ENCODE data around the gene SUMO3. TPM values are rescaled to one million over a fixed set of nuclear protein-coding genes. Genes with fewer than 3 reads are reported as not detected.
"Not testable (repeated sequence)": the region's sequence is repeated elsewhere in the genome, so short reads cannot be mapped to it uniquely, and the experiment has no call there.

Gene SUMO3
- total and polyA plus RNA-seq, 2 experiments from 2014 or later = 110 to 178 TPM

DNA sequence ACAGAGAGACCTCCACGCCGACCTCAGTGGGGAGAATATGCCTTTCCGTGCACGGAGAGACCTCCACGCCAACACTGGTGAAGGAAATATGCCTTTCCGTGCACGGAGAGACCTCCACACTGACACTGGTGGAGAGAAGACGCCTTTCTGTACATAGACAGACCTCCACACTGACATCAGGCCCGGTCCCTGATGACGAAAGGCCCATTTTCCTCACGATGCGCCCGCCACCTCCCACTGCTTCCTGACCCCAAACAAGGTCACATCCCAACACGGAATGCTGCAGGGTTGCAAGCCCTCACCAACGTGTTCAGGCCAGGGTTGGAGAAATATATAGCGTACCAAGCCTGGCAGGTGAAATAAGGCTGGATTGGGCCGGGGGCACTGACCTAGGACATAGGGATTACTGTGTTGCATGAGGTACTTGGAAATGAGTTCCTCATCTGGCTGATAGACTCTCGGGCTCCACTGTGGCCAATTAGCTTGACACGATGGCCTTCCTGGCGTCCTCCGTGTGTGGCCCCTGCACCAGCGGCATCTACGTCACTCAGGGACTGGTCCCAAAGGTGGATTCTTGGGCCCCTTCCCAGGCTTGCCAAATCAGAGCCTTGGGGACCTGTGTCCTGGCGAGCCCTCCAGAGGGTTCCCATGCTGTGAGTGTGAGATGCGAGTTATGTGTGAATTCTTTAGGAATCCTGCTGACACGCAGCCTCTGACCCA, 16.5 kb upstream of the SUMO3 start:
- no peak overlapping the region for H3K9ac ChIP-seq
- no peaks in the 10 kb centered on the region for H4K20me1 ChIP-seq (ENCODE audit: insufficient read depth)
- no peaks in the 10 kb centered on the region for H3K9me2 ChIP-seq (ENCODE audit: insufficient read depth)
- H3K9me3 ChIP-seq (ENCODE audit: low read depth) = no peaks in the 10 kb centered on the region
- no peak for TF ChIP-seq EZH2 (IDR thresholded peaks at IDR 0.05; ENCODE audit: insufficient read depth, poor library complexity, severe bottlenecking)
- H3K79me2 ChIP-seq (ENCODE audit: insufficient read depth) = no peaks in the 10 kb centered on the region
- no peaks in the 10 kb centered on the region for H3F3A ChIP-seq (ENCODE audit: insufficient read depth)
- H3K4me2 ChIP-seq (ENCODE audit: unreplicated experiment) = no peak overlapping the region
- no peak overlapping the region for H2AFZ ChIP-seq
- no peaks in the 10 kb centered on the region for H3K36me3 ChIP-seq (ENCODE audit: low read depth)
- H3K4me3 ChIP-seq = no peak overlapping the region
- 85 to 86% methylated on average over 25 to 26 of the region's 26 CpGs for WGBS, 2 experiments (ENCODE audit: low coverage in 1 of 2, low lambda C conversion rate in 2 of 2, missing lambda C conversion rate in 2 of 2)
- H3K27me3 ChIP-seq (replicated peaks; ENCODE audit: insufficient read depth) = 0 out of 2 replicates have a peak, but pooled peaks cover 3% of the 10 kb centered on the region
- H3K27ac ChIP-seq = no peak overlapping the region
- in situ Hi-C loops (cut with MboI) = no loop called here
- no peak for DNase-seq
- peaks cover 8% of the 10 kb centered on the region; the same call in 1 of the 2 replicates for H3K4me1 ChIP-seq (ENCODE audit: insufficient read depth)

DNA sequence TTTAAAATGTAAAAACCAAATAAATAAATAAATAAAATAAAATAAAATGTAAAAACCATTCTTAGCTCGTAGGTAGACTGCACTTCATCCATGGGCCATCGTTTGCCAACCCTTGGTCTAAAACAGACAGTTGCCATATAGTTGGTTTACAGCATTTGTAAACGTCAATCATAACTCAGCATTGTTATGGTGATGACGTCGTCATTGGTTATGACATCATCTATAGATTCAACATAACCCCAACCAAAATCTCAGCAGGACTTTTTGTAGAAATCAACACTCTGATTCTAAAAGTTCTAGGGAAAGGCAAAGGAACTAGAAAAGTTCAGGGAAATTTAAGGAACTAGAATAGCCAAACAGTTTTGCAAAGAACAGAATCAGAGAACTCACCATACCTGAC, 15.8 kb upstream of the SUMO3 start:
- no peak overlapping the region for H3K4me2 ChIP-seq (ENCODE audit: unreplicated experiment)
- WGBS, 2 experiments (ENCODE audit: low coverage in 1 of 2, low lambda C conversion rate in 2 of 2, missing lambda C conversion rate in 2 of 2) = 78 to 85% methylated on average over 5 of the region's 5 CpGs
- DNase-seq = no peak

DNA sequence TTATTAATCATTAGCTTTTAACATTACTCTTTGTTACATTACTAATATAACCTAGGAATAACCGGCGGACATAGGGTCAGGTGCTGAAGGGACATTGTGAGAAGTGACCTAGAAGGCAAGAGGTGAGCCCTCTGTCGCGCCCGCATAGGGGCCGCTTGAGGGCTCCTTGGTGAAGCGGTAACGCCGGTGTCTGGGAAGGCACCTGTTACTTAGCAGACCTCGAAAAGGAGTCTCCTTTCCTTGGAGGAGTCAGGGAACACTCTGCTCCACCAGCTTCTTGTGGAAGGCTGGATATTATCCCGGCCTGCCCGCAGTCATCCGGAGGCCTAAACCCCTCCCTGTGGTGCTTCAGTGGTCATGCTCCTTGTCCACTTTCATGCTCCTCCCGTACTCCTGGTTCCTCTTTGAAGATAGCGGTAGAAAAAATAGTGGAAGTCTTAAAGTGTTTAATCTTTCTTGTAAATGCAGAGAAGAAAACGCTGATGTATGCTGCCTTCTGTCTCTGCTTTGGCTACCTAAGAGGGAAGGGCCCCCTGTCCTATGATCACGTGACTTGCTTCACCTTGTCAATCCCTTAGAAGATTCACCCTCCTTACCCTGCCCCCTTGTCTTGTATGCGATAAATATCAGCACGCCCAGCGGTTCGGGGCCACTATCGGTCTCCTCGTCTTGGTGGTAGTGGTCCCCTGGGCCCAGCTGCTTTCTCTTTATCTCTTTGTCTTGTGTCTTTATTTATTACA, 14.8 kb upstream of the SUMO3 start:
- in situ Hi-C loops (cut with MboI); H3K9ac ChIP-seq; H3K4me2 ChIP-seq (ENCODE audit: unreplicated experiment); H3K36me3 ChIP-seq (ENCODE audit: low read depth); H3K4me3 ChIP-seq; DNase-seq; H4K20me1 ChIP-seq (ENCODE audit: insufficient read depth); H3K9me2 ChIP-seq (ENCODE audit: insufficient read depth); H3K79me2 ChIP-seq (ENCODE audit: insufficient read depth); H3K9me3 ChIP-seq (ENCODE audit: low read depth); H3F3A ChIP-seq (ENCODE audit: insufficient read depth); H3K27ac ChIP-seq; H2AFZ ChIP-seq; H3K4me1 ChIP-seq (ENCODE audit: insufficient read depth); H3K27me3 ChIP-seq (replicated peaks; ENCODE audit: insufficient read depth): not testable (repeated sequence)
- 84% methylated on average over 23 of the region's 23 CpGs for WGBS, 2 experiments (ENCODE audit: low coverage in 1 of 2, low lambda C conversion rate in 2 of 2, missing lambda C conversion rate in 2 of 2)

More for the DNA sequence above, 15.8 kb upstream of the SUMO3 start:
- Histone ChIP-seq H3K4me3 (no peak overlapping the region), H3K27me3 (replicated peaks; ENCODE audit: insufficient read depth) (0 out of 2 replicates have a peak, but pooled peaks cover 3% of the 10 kb centered on the region), H3K27ac (no peak overlapping the region), H3K36me3 (ENCODE audit: low read depth) (no peaks in the 10 kb centered on the region), H2AFZ (no peak overlapping the region), H3K79me2 (ENCODE audit: insufficient read depth) (no peaks in the 10 kb centered on the region), H3K9me2 (ENCODE audit: insufficient read depth) (no peaks in the 10 kb centered on the region), H3K9me3 (ENCODE audit: low read depth) (no peaks in the 10 kb centered on the region), H3F3A (ENCODE audit: insufficient read depth) (no peaks in the 10 kb centered on the region), H3K4me1 (ENCODE audit: insufficient read depth) (peaks cover 8% of the 10 kb centered on the region; the same call in 1 of the 2 replicates), H3K9ac (no peak overlapping the region), H4K20me1 (ENCODE audit: insufficient read depth) (no peaks in the 10 kb centered on the region)
- TF ChIP-seq EZH2 (IDR thresholded peaks at IDR 0.05; ENCODE audit: insufficient read depth, poor library complexity, severe bottlenecking) (no peak), EZH2phosphoT487 (IDR thresholded peaks at IDR 0.05; ENCODE audit: insufficient read depth, low read depth) (no peak)
- in situ Hi-C loops (cut with MboI) = no loop called here

DNA sequence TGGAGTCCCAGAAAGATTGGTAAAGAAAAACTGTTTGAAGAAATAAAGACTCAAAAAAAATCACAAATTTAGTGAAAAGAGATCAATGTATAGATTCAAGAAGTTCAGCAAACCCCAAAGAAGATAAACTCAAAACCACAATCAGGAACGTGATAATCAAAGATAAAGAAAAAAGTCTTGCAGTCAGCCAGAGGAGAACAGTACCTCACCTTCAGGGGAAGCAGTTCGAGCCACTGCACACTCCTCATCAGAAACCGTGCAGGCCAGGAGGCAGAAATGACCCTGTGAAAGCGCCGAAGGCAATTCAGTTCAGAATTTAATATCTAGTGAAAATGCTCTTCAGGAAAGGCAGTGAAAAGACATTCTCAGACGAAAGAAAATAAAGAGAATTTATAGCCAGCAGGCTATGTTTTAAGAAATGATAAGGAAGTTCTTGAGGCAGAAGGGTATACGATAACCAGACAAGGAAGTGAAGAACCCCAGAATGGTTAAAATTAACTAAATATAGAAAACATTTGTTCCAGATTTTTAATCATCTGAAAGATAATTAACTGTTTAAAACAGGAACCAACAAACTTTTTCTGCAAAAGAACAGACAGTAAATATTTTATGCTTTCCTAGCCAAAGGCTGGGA, 13.5 kb upstream of the SUMO3 start:
- Histone ChIP-seq H3K4me2 (ENCODE audit: unreplicated experiment) (no peak overlapping the region), H3K4me1 (ENCODE audit: insufficient read depth) (no peaks in the 10 kb centered on the region), H3K36me3 (ENCODE audit: low read depth) (no peaks in the 10 kb centered on the region), H3K9me3 (ENCODE audit: low read depth) (no peaks in the 10 kb centered on the region), H4K20me1 (ENCODE audit: insufficient read depth) (no peaks in the 10 kb centered on the region), H3K9me2 (ENCODE audit: insufficient read depth) (no peaks in the 10 kb centered on the region), H3K4me3 (no peak overlapping the region), H3K27me3 (replicated peaks; ENCODE audit: insufficient read depth) (0 out of 2 replicates have a peak, but pooled peaks cover 3% of the 10 kb centered on the region), H3K9ac (no peak overlapping the region), H3K27ac (no peak overlapping the region), H3F3A (ENCODE audit: insufficient read depth) (no peaks in the 10 kb centered on the region), H2AFZ (no peak overlapping the region), H3K79me2 (ENCODE audit: insufficient read depth) (no peaks in the 10 kb centered on the region)
- TF ChIP-seq EZH2phosphoT487 (IDR thresholded peaks at IDR 0.05; ENCODE audit: insufficient read depth, low read depth) = no peak
- TF ChIP-seq EZH2 (IDR thresholded peaks at IDR 0.05; ENCODE audit: insufficient read depth, poor library complexity, severe bottlenecking) = no peak
- in situ Hi-C loops (cut with MboI) = no loop called here
- DNase-seq = no peak
- WGBS, 2 experiments (ENCODE audit: low coverage in 1 of 2, low lambda C conversion rate in 2 of 2, missing lambda C conversion rate in 2 of 2) = 52 to 55% methylated on average over 7 of the region's 7 CpGs
